GM19035 (cell line): Measurements from ENCODE around the gene OR1D2.
"Not testable (repeated sequence)": the region's sequence is repeated elsewhere in the genome, so short reads cannot be mapped to it uniquely, and the experiment has no call there.

Source experiments
- ATAC-seq: cut with Tn5 transposase; IDR thresholded peaks from one replicate; pipeline ENCODE4 v1.9.1; 2021; ENCODE audit not compliant: unreplicated experiment

Gene OR1D2, protein sequence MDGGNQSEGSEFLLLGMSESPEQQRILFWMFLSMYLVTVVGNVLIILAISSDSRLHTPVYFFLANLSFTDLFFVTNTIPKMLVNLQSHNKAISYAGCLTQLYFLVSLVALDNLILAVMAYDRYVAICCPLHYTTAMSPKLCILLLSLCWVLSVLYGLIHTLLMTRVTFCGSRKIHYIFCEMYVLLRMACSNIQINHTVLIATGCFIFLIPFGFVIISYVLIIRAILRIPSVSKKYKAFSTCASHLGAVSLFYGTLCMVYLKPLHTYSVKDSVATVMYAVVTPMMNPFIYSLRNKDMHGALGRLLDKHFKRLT

DNA sequence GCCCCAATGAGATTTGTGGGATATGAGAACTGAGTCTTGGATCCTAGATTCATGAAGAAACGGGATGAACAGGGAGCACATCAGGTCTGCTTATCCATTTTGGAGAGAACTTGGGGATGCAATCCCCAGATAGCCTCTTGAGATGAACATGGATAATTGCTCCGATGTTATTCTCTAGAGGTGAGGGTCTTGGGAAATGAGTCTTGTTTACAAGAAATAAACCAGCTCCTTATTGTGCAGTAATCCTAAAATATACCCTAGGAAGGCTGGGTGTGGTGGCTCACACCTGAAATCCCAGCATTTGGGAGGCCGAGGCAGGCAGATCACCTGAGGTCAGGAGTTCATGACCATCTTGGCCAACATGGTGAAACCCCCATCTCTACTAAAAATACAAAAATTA, at the start of gene OR1D2:
TSS of gene OR1D2 (minus strand) at position 101 of the 400 bp plus-strand sequence. CDS start 11,426 bp downstream, outside the sequence.
- ATAC-seq = no peak

- not testable (repeated sequence) for ATAC-seq
These were observed 33.3 kb upstream of the OR1D2 start for GRCh38 chr17:3137494-3137893.

GRCh38 chr17:3127451-3127850, 23.2 kb upstream of the OR1D2 start, which contains the start of gene OR1G1:
Gene OR1G1 (minus strand): TSS chr17:3127551. CDS start chr17:3127551, 0 bp downstream.
- ATAC-seq = no peak

GRCh38 chr17:3073850-3074249, 30.4 kb downstream of the OR1D2 start:
- ATAC-seq = not testable (repeated sequence)

GRCh38 chr17:3065192-3065591, 39.0 kb downstream of the OR1D2 start:
- ATAC-seq = not testable (repeated sequence)

GRCh38 chr17:3063507-3063906, 40.7 kb downstream of the OR1D2 start, which contains the start of gene OR1D5:
Gene OR1D5 (minus strand): TSS chr17:3063607. CDS start chr17:3063607, 0 bp downstream.
- not testable (repeated sequence) for ATAC-seq

GRCh38 chr17:3062824-3063377, 41.3 kb downstream of the OR1D2 start:
- not testable (repeated sequence) for ATAC-seq

GRCh38 chr17:3054868-3055267, 49.4 kb downstream of the OR1D2 start:
- ATAC-seq = not testable (repeated sequence)

GRCh38 chr17:3049705-3050295, 54.4 kb downstream of the OR1D2 start:
- ATAC-seq = no peak

- peak; percentile 91 for ATAC-seq
These were observed 55.3 kb downstream of the OR1D2 start for GRCh38 chr17:3048727-3049471.

- no peak for ATAC-seq
These were observed 57.5 kb downstream of the OR1D2 start for GRCh38 chr17:3046753-3047152.

- ATAC-seq = no peak
These were observed 60.4 kb downstream of the OR1D2 start for GRCh38 chr17:3043737-3044365.

DNA sequence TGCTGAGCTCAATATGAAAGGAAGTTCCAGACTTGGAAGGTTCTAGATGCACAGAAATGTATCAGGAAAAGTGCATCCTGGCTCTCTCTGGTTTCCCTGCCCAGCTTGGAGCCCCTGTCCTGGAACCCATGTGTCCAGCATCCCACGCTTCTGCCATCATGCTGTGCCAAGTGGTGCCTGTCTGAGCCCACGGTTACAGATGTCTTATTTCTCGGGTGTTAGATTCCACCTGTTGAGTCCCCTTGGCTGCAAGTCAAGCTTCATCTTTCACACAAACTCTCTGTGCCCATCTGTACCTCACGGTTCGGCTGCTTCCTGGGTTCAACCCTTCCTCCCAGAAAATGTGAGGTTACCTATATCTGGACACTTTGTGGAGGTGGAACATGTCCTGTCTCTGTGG, 63.3 kb downstream of the OR1D2 start:
- no peak for ATAC-seq

GRCh38 chr17:3039736-3040135, 64.5 kb downstream of the OR1D2 start:
- ATAC-seq = no peak

DNA sequence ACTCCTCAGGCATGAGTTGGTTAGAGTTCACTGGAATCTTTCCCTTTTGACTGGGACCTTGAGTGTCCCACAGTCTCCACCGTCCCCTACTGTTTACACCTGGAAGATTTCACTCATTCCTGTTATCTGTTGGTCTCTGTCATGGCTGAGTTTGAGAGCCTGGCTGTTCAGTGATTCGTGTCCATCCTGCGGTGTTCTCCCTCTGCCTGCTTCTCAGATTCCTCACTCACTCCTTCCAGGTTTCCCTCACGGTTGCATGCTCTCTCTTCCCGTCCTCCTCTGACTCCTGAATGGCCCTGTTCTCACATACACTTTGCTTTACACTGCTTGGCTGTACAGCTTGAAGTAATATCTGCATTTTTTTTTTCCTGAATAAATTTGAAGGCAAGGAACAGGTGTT, 65.3 kb downstream of the OR1D2 start:
- ATAC-seq = no peak
